GM12892 (cell line): ENCODE results near the gene SH3RF1. TPM values are rescaled to one million over a fixed set of nuclear protein-coding genes. Genes with fewer than 3 reads are reported as not detected.
A peak's percentile ranks its signal among the peaks of the same experiment; 100 is the strongest.

Experiments used
- DNase-seq: peaks from one replicate; pipeline ENCODE4 v3.0.0; 2011; ENCODE audit not compliant: insufficient read length
- FAIRE-seq: peaks from 2 replicates; lab custom pipeline; 2011; peaks lifted over from hg19 to GRCh38; lab: Jason Lieb, UNC
- POLR2A ChIP-seq: IDR thresholded peaks from 2 replicates; pipeline ENCODE4 v1.6.1; 2011; ENCODE audit warnings: low read depth, low read length, control low read depth
- POLR2AphosphoS5 ChIP-seq: IDR thresholded peaks from 2 replicates; pipeline ENCODE4 v1.6.1; 2011; ENCODE audit warnings: low read depth, low read length, control low read depth
- TAF1 ChIP-seq: IDR thresholded peaks from 2 replicates; pipeline ENCODE4 v1.6.1; 2011; ENCODE audit warnings: low read depth, mild to moderate bottlenecking, control low read depth, low read length, borderline replicate concordance
- polyA plus RNA-seq: library from polyadenylated mRNA; unstranded; fragments of >200 nt; gene quantifications from one replicate; pipeline ENCODE4 v1.2.1, GENCODE V29; 2012; ENCODE audit warnings: missing spikeins, inconsistent platforms; ENCODE audit not compliant: missing spikeins

SH3RF1 gene
- 3.8 TPM for polyA plus RNA-seq

- FAIRE-seq (peak; percentile 46), DNase-seq (peak; percentile 60)
- TF ChIP-seq POLR2A, result no peak; the same call in 1 of the 2 replicates
- no peak for TF ChIP-seq POLR2AphosphoS5
- no peak for TF ChIP-seq TAF1
Measured at GRCh38 chr4:169270810-169271691, at the start of gene SH3RF1. SH3RF1 (minus strand) TSS chr4:169270956; CDS start chr4:169269212, 1,744 bp downstream.

GRCh38 chr4:169315530-169316343 lies 45.0 kb upstream of the SH3RF1 start:
- DNase-seq, result no peak

GRCh38 chr4:169314906-169315305 lies 44.1 kb upstream of the SH3RF1 start:
- no peak for FAIRE-seq
- TF ChIP-seq POLR2A (no peak), POLR2AphosphoS5 (no peak), TAF1 (no peak)
- no peak for DNase-seq

More at GRCh38 chr4:169315530-169316343, 45.0 kb upstream of the SH3RF1 start:
- TF ChIP-seq TAF1 (no peak), POLR2A (no peak), POLR2AphosphoS5 (no peak)
- FAIRE-seq, result no peak

DNA sequence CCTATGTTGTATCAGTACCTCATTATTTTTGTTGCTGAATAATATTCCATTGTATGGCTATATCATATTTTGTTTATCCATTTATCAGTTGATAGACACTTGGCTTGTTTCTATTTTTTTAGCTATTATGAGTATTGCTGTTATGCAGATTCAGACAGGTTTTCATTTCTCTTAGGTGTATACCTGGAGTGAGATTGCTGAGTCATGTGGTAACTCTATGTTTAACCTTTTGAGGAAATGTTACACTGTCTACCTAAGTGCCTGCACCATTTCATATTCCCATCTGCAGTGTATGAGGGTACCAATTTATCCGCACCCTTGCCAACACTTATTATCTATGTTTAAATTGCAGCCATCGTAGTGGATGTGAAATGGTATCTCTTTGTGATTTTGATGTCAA lies 43.0 kb upstream of the SH3RF1 start:
- no peak for FAIRE-seq
- no peak for DNase-seq
- TF ChIP-seq POLR2AphosphoS5 (no peak), POLR2A (no peak), TAF1 (no peak)

- no peak for DNase-seq
- FAIRE-seq, result no peak
- TF ChIP-seq TAF1, result no peak
- no peak for TF ChIP-seq POLR2A
- TF ChIP-seq POLR2AphosphoS5, result no peak
Measured at GRCh38 chr4:169312690-169313422, 42.1 kb upstream of the SH3RF1 start.

DNA sequence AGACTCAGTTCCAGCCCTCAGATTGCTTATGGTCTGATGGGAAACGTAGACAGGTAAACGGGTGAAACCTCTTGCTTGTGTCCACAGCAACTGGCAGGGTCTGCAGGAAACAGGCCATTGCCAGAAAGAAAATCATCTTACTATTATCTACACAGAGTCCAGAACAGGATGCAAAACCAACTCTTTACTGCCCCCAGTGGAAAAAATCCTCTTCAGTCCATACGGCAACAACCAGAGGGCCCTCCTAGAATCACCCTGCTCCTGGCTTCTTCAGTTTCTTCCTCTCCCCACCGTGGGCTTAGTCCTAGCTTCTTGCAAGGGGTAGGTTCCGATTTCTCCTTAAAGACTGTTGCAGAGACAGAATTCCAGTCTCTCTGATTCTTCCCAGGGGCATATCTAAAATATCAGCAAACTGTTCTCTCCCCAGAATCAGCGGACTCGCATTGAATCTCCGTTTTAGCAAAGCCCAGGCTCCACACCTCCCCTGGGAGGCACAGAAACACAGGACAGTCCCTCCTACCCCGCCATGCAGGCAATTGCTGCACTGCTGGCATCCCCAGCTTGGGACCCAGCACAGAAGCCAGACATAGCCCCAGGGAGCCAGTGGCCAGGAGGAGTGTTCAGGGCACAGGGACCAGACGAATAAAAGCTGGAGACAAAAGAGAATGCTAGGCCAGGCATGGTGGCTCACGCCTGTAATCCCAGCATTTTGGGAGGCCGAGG lies 41.0 kb upstream of the SH3RF1 start:
- TF ChIP-seq POLR2A (no peak), TAF1 (no peak), POLR2AphosphoS5 (no peak)
- FAIRE-seq (peak; percentile 73), DNase-seq (peak; percentile 18)

DNA sequence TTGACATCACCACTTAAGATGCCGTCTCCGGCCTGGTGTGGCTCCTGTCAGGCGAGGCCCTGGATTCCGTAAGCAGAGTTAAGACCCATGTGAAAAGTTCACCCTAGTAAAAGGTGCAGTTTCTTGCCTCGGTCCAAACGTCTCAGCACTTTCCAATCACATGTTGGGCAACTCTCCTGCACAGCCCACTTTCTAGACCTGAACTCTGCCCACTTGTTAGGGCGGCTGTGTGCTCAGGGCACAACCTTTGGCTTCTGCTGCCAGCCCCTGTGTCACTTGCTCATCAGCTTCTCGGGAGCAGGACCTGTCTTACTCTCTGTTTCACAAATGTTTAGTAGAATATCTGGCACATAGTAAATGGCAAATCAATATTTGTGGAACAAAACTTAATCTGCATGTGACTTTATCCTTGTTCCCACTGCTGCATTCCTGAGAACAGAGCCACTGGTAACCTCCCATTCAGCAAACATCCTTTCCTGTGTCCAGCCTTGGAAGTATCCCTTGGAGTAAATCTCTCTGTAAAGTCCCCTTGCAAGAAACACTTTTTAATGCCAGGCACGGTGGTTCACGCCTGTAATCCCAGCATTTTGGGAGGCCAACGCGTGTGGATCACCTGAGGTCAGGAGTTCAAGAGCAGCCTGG lies 38.7 kb upstream of the SH3RF1 start:
- DNase-seq (no peak), FAIRE-seq (no peak)
- TF ChIP-seq POLR2AphosphoS5 (no peak), POLR2A (no peak), TAF1 (no peak)

DNA sequence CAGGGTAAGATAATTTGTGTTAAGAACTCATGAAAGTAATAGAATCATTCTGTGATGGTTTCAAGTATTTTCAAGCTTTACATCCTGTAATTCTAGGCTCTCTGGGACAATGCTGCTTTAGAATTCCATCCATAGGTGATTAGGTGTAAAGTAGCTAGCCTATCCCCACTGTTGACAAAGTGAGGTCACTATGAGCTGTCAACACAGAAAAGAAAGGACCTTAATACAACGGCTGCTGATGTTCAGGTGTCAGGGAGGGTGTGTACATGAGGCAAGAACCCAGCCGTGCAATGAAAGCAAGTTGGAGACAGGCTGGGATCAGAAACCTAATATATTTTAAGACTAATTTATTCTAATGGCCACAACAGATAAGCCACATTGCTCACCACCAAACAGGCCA lies 36.8 kb upstream of the SH3RF1 start:
- FAIRE-seq (no peak), DNase-seq (no peak)
- TF ChIP-seq POLR2AphosphoS5, result no peak
- TF ChIP-seq TAF1, result no peak
- no peak for TF ChIP-seq POLR2A

GRCh38 chr4:169305651-169306050 lies 34.9 kb upstream of the SH3RF1 start:
- FAIRE-seq, result no peak
- TF ChIP-seq POLR2A (no peak), TAF1 (no peak), POLR2AphosphoS5 (no peak)
- DNase-seq, result no peak

- TF ChIP-seq POLR2A, result no peak
- DNase-seq, result no peak
- no peak for FAIRE-seq
Measured at GRCh38 chr4:169305173-169305572, 34.4 kb upstream of the SH3RF1 start.
